Measurements from ENCODE around the gene XRCC1.
"Not testable (repeated sequence)": the region's sequence is repeated elsewhere in the genome, so short reads cannot be mapped to it uniquely, and the experiment has no call there.

XRCC1 gene

GRCh38 chr19:43575156-43575950 lies at the start of gene XRCC1, which contains the start of gene PINLYP:
TSS of gene XRCC1 (minus strand) at chr19:43575527. CDS start at chr19:43575458, 69 bp downstream.
TSS of gene PINLYP (plus strand) at chr19:43575801. CDS start at chr19:43577192, 1,391 bp downstream.
- peak; percentile 98 for DNase-seq

- no peak for DNase-seq
Observed at GRCh38 chr19:43624933-43625332, 49.6 kb upstream of the XRCC1 start.

- DNase-seq: no peak
Observed at GRCh38 chr19:43623889-43624670, 48.8 kb upstream of the XRCC1 start.

GRCh38 chr19:43622956-43623355 lies 47.6 kb upstream of the XRCC1 start:
- DNase-seq: no peak

- no peak for DNase-seq
Observed at GRCh38 chr19:43622070-43622469, 46.7 kb upstream of the XRCC1 start.

- DNase-seq: no peak
Observed at GRCh38 chr19:43620061-43621001, 45.0 kb upstream of the XRCC1 start.

- peak; percentile 95 for DNase-seq
Observed at GRCh38 chr19:43619262-43620060, 44.1 kb upstream of the XRCC1 start, which contains the start of gene ZNF428. TSS of gene ZNF428 (minus strand) at chr19:43619629. CDS start at chr19:43614304, 5,325 bp downstream.

GRCh38 chr19:43618921-43619261 lies 43.6 kb upstream of the XRCC1 start:
- peak; percentile 79 for DNase-seq

- no peak for DNase-seq
Observed at GRCh38 chr19:43616954-43617353, 41.6 kb upstream of the XRCC1 start.

GRCh38 chr19:43616306-43616705 lies 41.0 kb upstream of the XRCC1 start:
- no peak for DNase-seq

- no peak for DNase-seq
Observed at GRCh38 chr19:43612374-43612773, 37.0 kb upstream of the XRCC1 start.

GRCh38 chr19:43611788-43612187 lies 36.5 kb upstream of the XRCC1 start, which contains the start of gene SRRM5:
TSS of gene SRRM5 (plus strand) at chr19:43612088. CDS start at chr19:43612122, 34 bp downstream.
- no peak for DNase-seq

- no peak for DNase-seq
Observed at GRCh38 chr19:43610493-43610892, 35.2 kb upstream of the XRCC1 start.

GRCh38 chr19:43609872-43610271 lies 34.5 kb upstream of the XRCC1 start:
- no peak for DNase-seq

- no peak for DNase-seq
Observed at GRCh38 chr19:43607238-43608205, 32.2 kb upstream of the XRCC1 start.

- DNase-seq: peak; percentile 4
Observed at GRCh38 chr19:43606569-43607229, 31.4 kb upstream of the XRCC1 start.

GRCh38 chr19:43605875-43606568 lies 30.7 kb upstream of the XRCC1 start:
- DNase-seq: peak; percentile 19

GRCh38 chr19:43600326-43600725 lies 25.0 kb upstream of the XRCC1 start:
- not testable (repeated sequence) for DNase-seq

GRCh38 chr19:43599635-43600295 lies 24.4 kb upstream of the XRCC1 start:
- DNase-seq: no peak
